CD8-positive, alpha-beta memory T cell (primary cell): ENCODE results near the gene USP53. TPM values are rescaled to one million over a fixed set of nuclear protein-coding genes. Genes with fewer than 3 reads are reported as not detected.

Experiments used
- CTCF ChIA-PET: fragments of 350-600 bp; sonication (Branson Sonifier 250); formaldehyde crosslinking; loops from one replicate; lab custom pipeline; 2021; ENCODE audit warnings: antibody characterized with exemption; lab: Charles Lee
- POLR2A ChIA-PET: fragments of 350-600 bp; sonication (Branson Sonifier 250); formaldehyde crosslinking; loops from one replicate; lab custom pipeline; 2021; ENCODE audit warnings: antibody characterized with exemption; lab: Charles Lee
- DNase-seq, 5 donors: peaks; one replicate each; pipeline versions ENCODE4 v3.0.0 to v3.0.0-alpha.2; 2020 to 2022; ENCODE audit warnings: mixed read lengths in 1 of 5
- H3K27ac ChIP-seq: one replicate; pipeline ENCODE4 v1.7.0; 2013; ENCODE audit warnings: low read depth, mild to moderate bottlenecking, low read length, moderate library complexity
- H3K27me3 ChIP-seq: 2 replicates; pipeline ENCODE4 v1.7.0; 2013; ENCODE audit warnings: low read length, mild to moderate bottlenecking; ENCODE audit not compliant: insufficient read depth, poor library complexity, severe bottlenecking
- H3K36me3 ChIP-seq: 2 replicates; pipeline ENCODE4 v1.7.0; 2013; ENCODE audit warnings: mild to moderate bottlenecking, low read length, moderate library complexity; ENCODE audit not compliant: insufficient read depth
- H3K4me1 ChIP-seq: 2 replicates; pipeline ENCODE4 v1.7.0; 2013; ENCODE audit warnings: mild to moderate bottlenecking, low read length, moderate library complexity; ENCODE audit not compliant: insufficient read depth
- H3K4me3 ChIP-seq: 2 replicates; pipeline ENCODE4 v1.7.0; 2013; ENCODE audit warnings: mild to moderate bottlenecking, low read length
- H3K9me3 ChIP-seq: 2 replicates; pipeline ENCODE4 v1.7.0; 2013; ENCODE audit warnings: mild to moderate bottlenecking, low read length
- H3K27ac Mint-ChIP-seq, 8 donors: one replicate each; pipeline ENCODE4 v1.8.0; 2020 to 2021; ENCODE audit warnings: mixed read lengths in 8 of 8, mild to moderate bottlenecking in 6 of 8, inconsistent platforms in 3 of 8, moderate library complexity in 3 of 8
- H3K27me3 Mint-ChIP-seq, 2 donors: one replicate each; pipeline ENCODE4 v1.8.0; 2020 to 2021; ENCODE audit warnings: mixed read lengths in 2 of 2, mild to moderate bottlenecking in 1 of 2, moderate library complexity in 1 of 2
- H3K36me3 Mint-ChIP-seq, 3 donors: one replicate each; pipeline ENCODE4 v1.8.0; 2020 to 2021; ENCODE audit warnings: mixed read lengths in 3 of 3, inconsistent platforms in 1 of 3, mild to moderate bottlenecking in 1 of 3
- H3K4me1 Mint-ChIP-seq, 3 donors: one replicate each; pipeline ENCODE4 v1.8.0; 2020 to 2021; ENCODE audit warnings: mixed read lengths in 3 of 3, inconsistent platforms in 1 of 3, mild to moderate bottlenecking in 1 of 3
- H3K4me3 Mint-ChIP-seq, 7 donors: one replicate each; pipeline ENCODE4 v1.8.0; 2020 to 2021; ENCODE audit warnings: mixed read lengths in 7 of 7, mild to moderate bottlenecking in 6 of 7, moderate library complexity in 4 of 7, inconsistent platforms in 2 of 7
- H3K9me3 Mint-ChIP-seq, 5 donors: one replicate each; pipeline ENCODE4 v1.8.0; 2020 to 2022; ENCODE audit warnings: mixed read lengths in 5 of 5, mild to moderate bottlenecking in 3 of 5, moderate library complexity in 2 of 5, inconsistent platforms in 1 of 5
- polyA plus RNA-seq: library from polyadenylated mRNA; unstranded; fragments of 300-500 nt; fragmentation: Illumina TruSeq; gene quantifications from one replicate; pipeline ENCODE4 v1.2.3, GENCODE V29; 2021
- total RNA-seq, 2 experiments: library from RNA; stranded (reverse); gene quantifications; one replicate each; pipeline ENCODE4 v1.2.3, GENCODE V29; 2021

USP53 gene
- total and polyA plus RNA-seq, 3 experiments from 2014 or later: 9.8 to 11.0 (median 10.5) TPM

DNA sequence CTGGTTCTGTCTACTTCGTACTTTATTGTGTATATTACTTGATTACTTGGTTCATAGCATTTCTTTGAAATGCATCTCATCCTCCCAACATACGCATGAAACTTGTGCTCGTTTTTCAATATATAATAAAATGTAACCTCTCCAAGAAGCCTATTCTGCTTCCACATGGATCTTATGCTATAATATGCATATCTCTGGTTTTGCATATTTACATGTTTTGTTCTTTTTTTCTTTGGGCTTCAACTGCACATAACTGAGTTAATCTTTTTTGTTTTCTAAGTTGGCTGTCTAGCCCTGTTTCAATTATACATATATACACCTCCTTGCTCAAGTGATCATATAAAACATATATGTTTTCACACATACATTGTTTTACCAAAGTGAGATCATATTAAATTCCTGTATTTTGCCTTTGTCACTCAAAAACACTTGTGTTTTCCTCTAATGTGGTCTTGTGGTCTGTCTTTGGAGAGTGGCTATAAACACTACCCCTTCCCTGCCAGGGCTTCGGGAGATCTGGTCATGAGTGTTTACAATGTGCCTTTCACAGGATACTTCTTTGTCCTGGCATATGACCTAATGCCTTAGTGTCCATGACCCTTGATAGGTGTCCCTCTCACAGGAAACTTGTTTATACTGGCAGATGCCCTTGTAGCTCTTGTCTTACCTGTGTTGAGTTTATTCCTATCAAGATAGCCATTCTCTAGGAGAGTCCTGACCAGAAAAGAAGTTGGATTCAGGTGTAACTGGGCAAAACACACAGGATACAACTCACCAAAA lies 17.6 kb downstream of the USP53 start:
- Mint-ChIP-seq H3K4me1 (peaks cover 36 to 64% (median 54%) of the 10 kb centered on the region in 3 donors), H3K27me3 (no peaks in the 10 kb centered on the region)
- DNase-seq: no peak

DNA sequence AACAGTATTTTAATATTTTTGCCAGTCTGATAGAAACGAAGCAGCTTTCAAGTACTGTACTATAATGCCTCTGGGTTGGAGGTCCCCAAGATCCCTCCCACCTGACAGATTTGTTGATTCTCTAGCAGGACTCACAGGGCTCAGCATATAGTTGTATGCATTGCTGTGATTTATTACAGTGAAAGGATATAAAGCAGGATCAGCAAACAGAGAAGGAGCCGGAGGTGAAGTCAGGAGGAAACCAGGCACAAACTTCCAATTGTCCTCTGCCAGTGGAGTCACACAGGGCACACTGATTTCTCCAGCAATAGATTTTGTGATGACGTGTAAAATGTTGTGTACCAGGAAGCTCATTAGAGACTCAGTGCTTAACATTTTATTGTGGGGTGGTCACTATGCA lies 19.0 kb downstream of the USP53 start:
- H3K36me3 Mint-ChIP-seq: peaks cover 5 to 32% (median 14%) of the 10 kb centered on the region in 3 donors
- peaks cover 43 to 70% (median 66%) of the 10 kb centered on the region in 3 donors for H3K4me1 Mint-ChIP-seq
- ChIA-PET POLR2A (no interaction called here), CTCF (interaction anchor here (1.3 kb wide), 1 partner anchor 189 kb away, joined by 3 read pairs; no protein-coding TSS in a partner anchor)
- no peaks in the 10 kb centered on the region for H3K27me3 Mint-ChIP-seq
- H3K27ac Mint-ChIP-seq: peak overlapping the region in 2 of 8 donors; percentile 20 to 36
- Histone ChIP-seq H3K9me3 (no peaks in the 10 kb centered on the region), H3K27ac (no peak overlapping the region), H3K4me3 (no peak overlapping the region), H3K36me3 (peaks cover 6% of the 10 kb centered on the region), H3K27me3 (no peaks in the 10 kb centered on the region), H3K4me1 (peaks cover 11% of the 10 kb centered on the region)
- no peak for DNase-seq
- no peaks in the 10 kb centered on the region for H3K9me3 Mint-ChIP-seq
- no peak overlapping the region for H3K4me3 Mint-ChIP-seq

More for the DNA sequence above, 17.6 kb downstream of the USP53 start:
- CTCF ChIA-PET: no interaction called here
- H3K9me3 ChIP-seq: no peaks in the 10 kb centered on the region
- H3K36me3 ChIP-seq: no peaks in the 10 kb centered on the region
- H3K4me3 ChIP-seq: no peak overlapping the region
- Mint-ChIP-seq H3K36me3 (peaks cover 6 to 22% (median 8%) of the 10 kb centered on the region in 3 donors), H3K27ac (peak overlapping the region in 4 of 8 donors; percentile 6 to 49 (median 20)), H3K4me3 (no peak overlapping the region), H3K9me3 (no peaks in the 10 kb centered on the region)
- H3K27ac ChIP-seq: no peak overlapping the region
- H3K27me3 ChIP-seq: no peaks in the 10 kb centered on the region
- POLR2A ChIA-PET: no interaction called here
- peaks cover 11% of the 10 kb centered on the region for H3K4me1 ChIP-seq

DNA sequence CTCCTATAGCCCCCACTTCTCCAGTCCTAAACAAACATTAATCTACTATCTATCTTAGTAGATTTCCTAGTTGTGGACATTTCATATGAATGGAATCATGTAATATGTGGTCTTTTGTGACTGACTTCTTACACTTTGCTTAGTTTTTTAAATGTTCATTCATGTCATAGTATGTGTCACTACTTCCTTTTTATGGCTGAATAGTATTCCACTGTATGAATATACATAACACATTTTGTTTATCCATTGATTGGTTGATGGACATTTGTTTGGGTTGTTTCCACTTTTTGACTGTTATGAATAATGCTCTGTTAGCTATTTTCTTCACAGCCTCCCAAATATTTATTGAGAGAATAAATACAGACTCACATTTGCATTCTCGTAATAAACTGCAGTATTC lies 19.8 kb downstream of the USP53 start:
- H3K27me3 Mint-ChIP-seq: no peaks in the 10 kb centered on the region
- no peaks in the 10 kb centered on the region for H3K27me3 ChIP-seq
- peaks cover 5 to 39% (median 17%) of the 10 kb centered on the region in 3 donors for H3K36me3 Mint-ChIP-seq
- H3K4me1 Mint-ChIP-seq: peaks cover 49 to 77% (median 72%) of the 10 kb centered on the region in 3 donors
- POLR2A ChIA-PET: interaction anchor here (1.0 kb wide), 1 partner anchor 19 kb away, joined by 4 read pairs; no protein-coding TSS in a partner anchor
- no peaks in the 10 kb centered on the region for H3K9me3 ChIP-seq
- no peak overlapping the region for H3K4me3 ChIP-seq
- H3K4me1 ChIP-seq: peaks cover 11% of the 10 kb centered on the region
- peaks cover 6% of the 10 kb centered on the region for H3K36me3 ChIP-seq
- H3K9me3 Mint-ChIP-seq: no peaks in the 10 kb centered on the region
- no peak overlapping the region for H3K27ac ChIP-seq
- no peak overlapping the region for H3K4me3 Mint-ChIP-seq
- CTCF ChIA-PET: interaction anchor here (1.3 kb wide), 1 partner anchor 190 kb away, joined by 3 read pairs; no protein-coding TSS in a partner anchor
- no peak overlapping the region for H3K27ac Mint-ChIP-seq
- no peak for DNase-seq

DNA sequence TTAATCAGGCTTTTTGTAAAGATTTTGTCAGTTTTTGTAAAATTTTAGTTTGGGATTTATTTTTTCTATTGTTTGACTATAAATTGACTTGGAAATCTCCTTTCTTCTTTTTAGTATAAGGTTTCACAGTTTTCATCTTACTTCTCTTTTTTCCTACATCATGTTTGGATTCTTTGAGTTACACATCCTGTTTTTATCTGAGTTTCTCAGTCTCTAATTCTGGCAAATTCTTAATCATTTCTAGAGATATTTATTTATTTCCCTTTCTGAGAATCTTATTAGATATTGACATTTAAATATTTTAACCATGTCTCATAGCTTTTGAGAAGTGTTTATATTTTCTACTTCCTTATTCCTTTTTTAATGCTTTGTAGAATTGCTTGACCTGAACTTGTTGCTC lies 20.7 kb downstream of the USP53 start:
- Mint-ChIP-seq H3K27me3 (no peaks in the 10 kb centered on the region), H3K4me3 (peak overlapping the region in 1 of 7 donors; percentile 51), H3K36me3 (peaks cover 5 to 42% (median 17%) of the 10 kb centered on the region in 3 donors), H3K4me1 (peaks cover 55 to 79% (median 72%) of the 10 kb centered on the region in 3 donors), H3K9me3 (no peaks in the 10 kb centered on the region), H3K27ac (peak overlapping the region in 3 of 8 donors; percentile 2 to 73 (median 51))
- CTCF ChIA-PET: interaction anchor here (1.3 kb wide), 1 partner anchor 146 kb away, joined by 3 read pairs; no protein-coding TSS in a partner anchor
- DNase-seq: no peak
- Histone ChIP-seq H3K27ac (no peak overlapping the region), H3K36me3 (peaks cover 6% of the 10 kb centered on the region), H3K27me3 (no peaks in the 10 kb centered on the region), H3K4me3 (no peak overlapping the region), H3K4me1 (peaks cover 11% of the 10 kb centered on the region), H3K9me3 (no peaks in the 10 kb centered on the region)
- POLR2A ChIA-PET: no interaction called here

DNA sequence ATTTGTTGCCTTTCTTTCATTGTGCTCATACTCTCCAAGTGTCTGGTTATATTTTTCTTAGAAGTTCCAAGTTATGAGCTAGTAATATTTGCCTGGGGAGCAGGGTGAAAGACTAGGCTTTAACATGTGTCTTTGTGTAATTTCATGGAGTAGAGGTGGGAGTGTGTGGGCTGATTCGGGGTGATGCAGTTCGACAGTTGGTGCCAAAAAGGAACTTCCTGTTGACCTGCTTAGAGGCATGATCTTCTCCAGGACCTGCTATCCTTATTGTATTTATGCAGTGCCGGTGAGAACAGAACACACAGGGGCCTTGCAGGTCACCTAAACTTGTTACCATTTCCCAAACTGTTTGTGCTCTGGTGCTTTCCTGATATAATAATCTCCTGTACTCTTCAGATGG lies 21.2 kb downstream of the USP53 start:
- H3K27ac ChIP-seq: no peak overlapping the region
- ChIA-PET CTCF (interaction anchor here (1.3 kb wide), 1 partner anchor 147 kb away, joined by 3 read pairs; no protein-coding TSS in a partner anchor), POLR2A (no interaction called here)
- Mint-ChIP-seq H3K27ac (peak overlapping the region in 7 of 8 donors; percentile 2 to 80 (median 51)), H3K4me1 (peaks cover 58 to 78% (median 73%) of the 10 kb centered on the region in 3 donors), H3K36me3 (peaks cover 5 to 44% (median 17%) of the 10 kb centered on the region in 3 donors), H3K27me3 (no peaks in the 10 kb centered on the region), H3K9me3 (no peaks in the 10 kb centered on the region), H3K4me3 (peak overlapping the region in 5 of 7 donors; percentile 0 to 72 (median 51))
- H3K36me3 ChIP-seq: peaks cover 6% of the 10 kb centered on the region
- no peaks in the 10 kb centered on the region for H3K9me3 ChIP-seq
- no peaks in the 10 kb centered on the region for H3K27me3 ChIP-seq
- no peak for DNase-seq
- peaks cover 11% of the 10 kb centered on the region for H3K4me1 ChIP-seq
- H3K4me3 ChIP-seq: no peak overlapping the region

DNA sequence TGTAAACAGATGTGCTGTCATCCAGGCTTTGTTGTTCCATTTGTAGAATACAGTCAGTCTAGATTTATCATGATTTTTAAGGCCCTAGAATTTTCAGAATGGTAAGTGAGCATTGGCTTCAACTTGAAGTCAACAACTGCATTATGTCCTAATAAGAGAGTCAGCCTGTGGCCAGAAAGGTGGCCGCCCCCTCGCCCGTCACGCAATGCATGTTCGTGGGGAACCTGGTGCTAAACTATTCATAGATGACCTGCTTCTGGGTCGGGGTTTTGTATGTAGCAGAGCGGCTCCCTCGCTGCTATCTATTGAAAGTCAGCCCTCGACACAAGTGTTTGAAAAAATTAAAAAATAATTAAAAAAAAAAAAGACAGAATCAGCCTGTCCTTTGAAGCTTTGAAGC lies 24.7 kb downstream of the USP53 start:
- DNase-seq: no peak
- H3K4me1 Mint-ChIP-seq: peaks cover 39 to 52% (median 50%) of the 10 kb centered on the region in 3 donors
- Histone ChIP-seq H3K36me3 (peaks cover 6% of the 10 kb centered on the region), H3K4me1 (peaks cover 11% of the 10 kb centered on the region), H3K9me3 (no peaks in the 10 kb centered on the region), H3K4me3 (no peak overlapping the region), H3K27ac (no peak overlapping the region), H3K27me3 (no peaks in the 10 kb centered on the region)
- H3K9me3 Mint-ChIP-seq: no peaks in the 10 kb centered on the region
- no peak overlapping the region for H3K27ac Mint-ChIP-seq
- no peaks in the 10 kb centered on the region for H3K27me3 Mint-ChIP-seq
- POLR2A ChIA-PET: interaction anchor here (1.0 kb wide), 1 partner anchor 24 kb away, joined by 3 read pairs; the partner anchor contains the start of gene USP53
- no peak overlapping the region for H3K4me3 Mint-ChIP-seq
- H3K36me3 Mint-ChIP-seq: peaks cover 5 to 45% (median 16%) of the 10 kb centered on the region in 3 donors
- CTCF ChIA-PET: interaction anchor here (1.1 kb wide), 1 partner anchor 11 kb away, joined by 3 read pairs; no protein-coding TSS in a partner anchor

DNA sequence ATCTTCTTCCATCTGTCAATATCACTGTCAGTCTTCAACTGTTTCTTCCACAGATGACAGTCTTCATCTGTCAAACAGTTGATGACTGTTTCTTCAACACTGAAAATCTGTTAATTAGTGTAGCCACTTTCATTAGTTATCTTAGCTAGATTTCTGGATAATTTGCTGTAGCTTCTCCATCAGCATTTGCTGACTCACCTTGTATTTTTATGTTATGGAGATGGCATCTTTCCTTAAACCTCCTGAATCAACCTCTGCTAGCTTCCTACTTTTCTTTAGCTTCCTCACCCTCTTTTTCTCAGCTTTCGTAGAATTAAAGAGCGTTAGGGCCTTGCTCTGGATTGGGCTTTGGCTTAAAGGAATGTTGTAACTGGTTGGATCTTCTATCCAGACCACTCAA lies 25.1 kb downstream of the USP53 start:
- Histone ChIP-seq H3K36me3 (peaks cover 6% of the 10 kb centered on the region), H3K27me3 (no peaks in the 10 kb centered on the region), H3K9me3 (no peaks in the 10 kb centered on the region), H3K4me3 (no peak overlapping the region), H3K4me1 (peaks cover 11% of the 10 kb centered on the region), H3K27ac (no peak overlapping the region)
- Mint-ChIP-seq H3K36me3 (peaks cover 4 to 43% (median 18%) of the 10 kb centered on the region in 3 donors), H3K4me1 (peaks cover 37 to 48% (median 47%) of the 10 kb centered on the region in 3 donors), H3K4me3 (no peak overlapping the region), H3K9me3 (no peaks in the 10 kb centered on the region), H3K27ac (peak overlapping the region in 2 of 8 donors; percentile 11 to 27), H3K27me3 (no peaks in the 10 kb centered on the region)
- ChIA-PET CTCF (interaction anchor here (1.1 kb wide), 1 partner anchor 10 kb away, joined by 3 read pairs; no protein-coding TSS in a partner anchor), POLR2A (interaction anchor here (1.0 kb wide), 1 partner anchor 25 kb away, joined by 3 read pairs; the partner anchor contains the start of gene USP53)
- DNase-seq: no peak
